BJ (cell line): Measurements from ENCODE around the gene KCNJ12. TPM values are rescaled to one million over a fixed set of nuclear protein-coding genes. Genes with fewer than 3 reads are reported as not detected.
"Not testable (repeated sequence)": the region's sequence is repeated elsewhere in the genome, so short reads cannot be mapped to it uniquely, and the experiment has no call there.

Experiments used
- CTCF ChIA-PET: fragments of 350-600 bp; formaldehyde crosslinking; extraction: SDS; loops from one replicate; lab custom pipeline; 2021; ENCODE audit warnings: antibody characterized with exemption, inconsistent platforms; lab: Yijun Ruan, JAX
- POLR2A ChIA-PET: fragments of 300-600 bp; sonication (Branson Sonifier 250); formaldehyde crosslinking; extraction: SDS; loops from one replicate; lab custom pipeline; 2021; ENCODE audit warnings: antibody characterized with exemption; lab: Charles Lee
- DNase-seq: peaks from one replicate; pipeline ENCODE4 v3.0.0-alpha.2; 2011; ENCODE audit warnings: low read depth
- H3K27me3 ChIP-seq: 2 replicates; pipeline ENCODE4 v1.6.0; 2011; ENCODE audit warnings: low read length; ENCODE audit not compliant: control insufficient read depth, insufficient read depth
- H3K36me3 ChIP-seq: 2 replicates; pipeline ENCODE4 v1.5.1; 2011; ENCODE audit warnings: low read length; ENCODE audit not compliant: control insufficient read depth, insufficient read depth
- H3K4me3 ChIP-seq: 2 replicates; pipeline ENCODE4 v1.5.1; 2011; ENCODE audit warnings: low read depth, mild to moderate bottlenecking, control low read depth, low read length
- CTCF ChIP-seq: IDR thresholded peaks from 2 replicates; pipeline ENCODE4 v1.5.1; 2011; ENCODE audit warnings: low read depth, mild to moderate bottlenecking, control low read depth, inconsistent platforms, low read length, moderate library complexity; ENCODE audit not compliant: insufficient read depth
- polyA plus RNA-seq: library from polyadenylated mRNA; depleted of rRNA; stranded (reverse); fragments of >200 nt; gene quantifications from 2 replicates; pipeline ENCODE4 v1.2.3, GENCODE V29; 2011

KCNJ12 gene
- polyA plus RNA-seq, 1 experiment, result 0.13 TPM

GRCh38 chr17:21395764-21396163, 19.6 kb downstream of the KCNJ12 start:
- Histone ChIP-seq H3K36me3 (no peaks in the 10 kb centered on the region), H3K4me3 (no peak overlapping the region), H3K27me3 (0 out of 2 replicates have a peak, but pooled peaks cover 3% of the 10 kb centered on the region)
- ChIA-PET CTCF (no interaction called here), POLR2A (no interaction called here)
- TF ChIP-seq CTCF, result no peak
- DNase-seq, result no peak

DNA sequence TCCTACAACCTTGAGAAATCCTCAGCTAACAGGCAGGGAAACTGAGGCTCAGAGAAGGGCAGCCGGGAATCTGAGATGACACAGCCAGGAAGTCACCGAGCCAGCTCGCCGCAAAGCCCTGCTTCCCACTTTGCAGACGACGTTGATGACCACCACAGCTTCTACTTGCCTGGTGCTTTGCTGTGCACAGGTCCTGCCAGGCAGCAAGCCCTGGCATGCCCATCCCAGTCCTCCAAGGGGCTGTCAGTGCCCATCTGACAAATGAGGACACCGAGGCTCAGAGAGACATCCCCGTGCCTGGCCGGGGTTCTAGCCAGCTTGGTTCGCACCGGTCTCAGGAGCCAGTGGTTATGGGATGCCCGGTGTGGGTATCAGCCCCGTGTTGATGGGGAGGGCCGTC, 20.1 kb downstream of the KCNJ12 start:
- DNase-seq, result no peak
- ChIA-PET CTCF (no interaction called here), POLR2A (no interaction called here)
- no peak for TF ChIP-seq CTCF
- Histone ChIP-seq H3K36me3 (no peaks in the 10 kb centered on the region), H3K4me3 (no peak overlapping the region), H3K27me3 (0 out of 2 replicates have a peak, but pooled peaks cover 3% of the 10 kb centered on the region)

DNA sequence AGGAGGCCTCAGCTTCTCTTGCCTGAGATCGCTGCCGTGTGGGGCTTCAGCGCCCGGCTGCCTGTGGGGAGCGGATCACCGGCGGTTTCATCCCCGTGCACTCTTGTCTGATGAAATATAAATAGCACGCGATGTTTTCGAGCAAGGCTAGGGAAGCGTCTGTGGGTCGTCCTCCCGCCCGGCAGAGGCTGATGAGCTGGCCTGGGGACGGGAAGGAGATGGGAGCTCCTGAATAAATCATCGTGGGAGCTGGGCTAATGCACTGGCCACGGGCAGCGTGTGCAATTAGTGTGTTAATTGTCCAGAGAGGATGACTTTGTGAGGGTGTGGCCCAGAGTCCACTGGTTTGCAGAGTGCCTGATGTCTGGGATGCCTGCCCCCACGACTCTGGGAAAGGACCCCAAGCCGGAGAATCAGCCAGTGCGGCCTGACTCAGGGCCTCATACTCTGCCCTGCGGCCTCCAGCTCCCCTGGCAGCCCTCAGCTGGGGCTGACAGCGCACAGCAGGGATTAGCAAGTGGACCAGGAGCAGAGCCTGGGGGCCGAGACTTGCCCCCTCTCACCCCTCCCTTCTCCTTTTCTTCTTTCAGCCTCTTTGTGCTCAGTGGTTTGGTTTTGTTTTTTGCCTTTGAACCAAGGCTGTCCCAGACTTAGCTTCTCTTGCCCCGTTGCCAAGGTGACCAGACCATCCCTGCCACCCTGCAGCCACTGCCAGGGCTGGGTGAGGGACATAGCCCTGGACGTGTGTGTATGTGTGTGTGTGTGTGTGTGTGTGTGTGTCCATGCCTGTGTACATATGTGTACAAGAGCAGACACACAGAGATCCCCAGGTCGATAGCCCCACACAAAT, 21.4 kb downstream of the KCNJ12 start:
- Histone ChIP-seq H3K36me3 (no peaks in the 10 kb centered on the region), H3K4me3 (no peak overlapping the region), H3K27me3 (no peaks in the 10 kb centered on the region)
- ChIA-PET POLR2A (no interaction called here), CTCF (interaction anchor here (1.2 to 1.3 kb wide), 2 partner anchors 59 to 60 kb away, joined by 3 read pairs; no protein-coding TSS in a partner anchor)
- TF ChIP-seq CTCF, result no peak
- no peak for DNase-seq

- H3K36me3 ChIP-seq, result no peaks in the 10 kb centered on the region
- no peak for TF ChIP-seq CTCF
- DNase-seq, result no peak
- no peak overlapping the region for H3K4me3 ChIP-seq
- ChIA-PET POLR2A (no interaction called here), CTCF (no interaction called here)
- H3K27me3 ChIP-seq, result no peaks in the 10 kb centered on the region
Observed at GRCh38 chr17:21399474-21400186, 23.5 kb downstream of the KCNJ12 start.

DNA sequence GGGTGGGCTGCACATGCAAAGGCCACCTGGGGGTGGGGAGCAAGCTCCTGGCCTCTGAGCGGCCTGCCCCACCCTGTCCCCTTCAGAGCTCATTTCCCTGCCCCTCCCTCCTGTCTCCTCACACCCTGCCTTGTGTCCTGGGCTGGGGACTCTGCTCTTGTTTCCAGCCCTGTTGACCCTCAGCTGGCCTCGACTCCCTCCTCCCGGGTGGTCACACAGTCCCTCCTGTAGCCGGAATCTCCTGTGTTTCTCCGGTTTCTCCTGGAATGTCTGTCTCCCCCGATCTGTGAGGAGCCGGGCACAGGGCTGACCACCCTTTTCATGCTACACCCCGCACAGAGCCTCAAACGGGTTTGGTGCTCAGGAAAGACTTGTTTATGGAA, 24.0 kb downstream of the KCNJ12 start:
- H3K4me3 ChIP-seq, H3K36me3 ChIP-seq, DNase-seq, CTCF ChIA-PET, H3K27me3 ChIP-seq, POLR2A ChIA-PET: not testable (repeated sequence)
